ENCODE results near the gene NUP50. TPM values are rescaled to one million over a fixed set of nuclear protein-coding genes. Genes with fewer than 3 reads are reported as not detected.

The NUP50 gene
- total RNA-seq, 1 donor from 2014 or later, result 67.8 TPM

- no peak for ATAC-seq
Observed at GRCh38 chr22:45233386-45233785, 69.7 kb downstream of the NUP50 start.

- no peak for ATAC-seq
Observed at GRCh38 chr22:45233827-45234226, 70.1 kb downstream of the NUP50 start.

- no peak for ATAC-seq
Observed at GRCh38 chr22:45235101-45235777, 71.5 kb downstream of the NUP50 start.

GRCh38 chr22:45235851-45236342 lies 72.2 kb downstream of the NUP50 start:
- ATAC-seq, result no peak

- no peak for ATAC-seq
Observed at GRCh38 chr22:45237065-45237990, 73.6 kb downstream of the NUP50 start.

Other genes with a start within 250 kb of the NUP50 start
- not detected for gene PHF21B, start 153.9 kb upstream of the NUP50 start, total RNA-seq
- 45.4 TPM for gene KIAA0930, start 77.0 kb downstream of the NUP50 start, total RNA-seq
- not detected for gene UPK3A, start 121.0 kb downstream of the NUP50 start, total RNA-seq
- gene FAM118A, start 146.0 kb downstream of the NUP50 start, total RNA-seq, result 9.1 TPM
- not detected for gene SMC1B, start 249.7 kb downstream of the NUP50 start, total RNA-seq
- 0.64 TPM for gene RIBC2, start 249.8 kb downstream of the NUP50 start, total RNA-seq